ENCODE measurements around the gene NR2F1-AS1.

- no peak for TF ChIP-seq CTCF (optimal IDR thresholded peaks at IDR 0.05 in 1 of 3, IDR thresholded peaks at IDR 0.05 in 1 of 3, conservative IDR thresholded peaks at IDR 0.05 in 1 of 3; ENCODE audit: extremely low read depth in 1 of 3, insufficient read depth in 2 of 3, low read length in 3 of 3)
- TF ChIP-seq EZH2 (IDR thresholded peaks at IDR 0.05; ENCODE audit: low read length), result no peak
Observed at GRCh38 chr5:93584596-93585040, 3.6 kb upstream of the NR2F1-AS1 start.

Data from keratinocyte (primary cell).